HG02588 (cell line): Measurements from ENCODE around the gene SAMD8.
"Not testable (repeated sequence)": the region's sequence is repeated elsewhere in the genome, so short reads cannot be mapped to it uniquely, and the experiment has no call there.

Experiments used
- ATAC-seq: cut with Tn5 transposase; IDR thresholded peaks from one replicate; pipeline ENCODE4 v1.9.1; 2021; ENCODE audit warnings: mild to moderate bottlenecking, moderate library complexity; ENCODE audit not compliant: unreplicated experiment

SAMD8 gene

DNA sequence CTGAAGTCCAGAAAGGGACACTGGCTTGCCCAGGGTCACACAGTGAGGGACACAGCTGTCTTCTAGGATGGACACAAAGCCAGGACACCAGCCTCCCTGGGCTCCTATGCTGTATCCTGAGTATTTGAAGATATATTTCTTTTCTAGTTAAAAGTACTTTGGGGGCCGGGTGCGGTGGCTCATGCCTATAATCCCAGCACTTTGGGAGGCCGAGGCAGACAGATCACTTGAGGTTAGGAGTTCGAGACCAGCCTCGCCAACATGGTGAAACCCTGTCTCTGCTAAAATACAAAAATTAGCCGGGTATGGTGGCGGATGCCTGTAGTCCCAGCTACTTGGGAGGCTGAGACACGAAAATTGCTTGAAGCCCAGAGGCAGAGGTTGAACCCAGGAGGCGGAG lies 4.6 kb upstream of the SAMD8 start:
- not testable (repeated sequence) for ATAC-seq

DNA sequence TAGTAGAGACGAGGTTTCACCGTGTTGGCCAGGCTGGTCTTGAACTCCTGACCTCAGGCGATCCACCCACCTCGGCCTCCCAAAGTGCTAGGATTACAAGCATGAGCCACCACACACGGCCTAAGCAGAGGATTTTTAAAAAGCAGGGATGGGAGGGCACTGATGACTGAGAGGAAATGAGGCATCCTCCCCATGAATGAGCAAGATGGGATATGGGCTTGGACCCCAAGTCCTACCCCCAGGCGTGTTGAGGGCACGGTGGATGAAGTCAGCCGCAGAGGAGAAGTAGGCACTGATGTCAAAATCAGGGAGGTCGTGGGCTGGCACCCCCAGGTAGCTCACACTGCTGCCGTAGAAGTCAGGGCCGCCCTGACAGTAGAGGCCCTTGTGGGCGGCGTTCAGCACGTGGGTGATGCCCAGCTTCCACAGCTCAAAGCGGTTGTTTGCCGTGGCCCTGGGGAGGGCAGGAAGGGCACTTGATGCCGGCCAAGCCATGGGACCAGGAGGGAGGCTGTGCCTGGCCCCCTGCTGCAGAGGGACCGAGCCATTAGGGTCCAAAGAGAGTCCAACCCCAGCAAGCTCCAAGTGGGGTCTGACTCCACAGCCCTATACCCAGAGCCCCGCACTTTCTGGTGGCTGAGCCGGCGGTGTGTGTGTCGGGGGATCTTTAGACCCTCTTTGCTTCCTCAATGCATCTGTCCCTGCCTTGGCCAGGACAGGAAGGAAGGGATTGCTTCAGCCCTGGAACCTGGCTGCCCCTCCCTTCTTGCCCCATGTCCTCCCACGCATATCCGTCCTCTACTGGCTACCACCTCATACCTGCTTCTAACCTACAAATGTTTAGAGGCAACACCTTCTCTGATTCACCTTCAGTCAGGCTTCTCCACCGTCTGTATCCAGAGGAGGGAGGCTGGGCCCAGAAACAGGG lies 3.4 kb upstream of the SAMD8 start:
- ATAC-seq: no peak

GRCh38 chr10:75108684-75109458 lies 2.6 kb upstream of the SAMD8 start:
- no peak for ATAC-seq

- no peak for ATAC-seq
Observed at GRCh38 chr10:75109459-75109778, 2.0 kb upstream of the SAMD8 start.

DNA sequence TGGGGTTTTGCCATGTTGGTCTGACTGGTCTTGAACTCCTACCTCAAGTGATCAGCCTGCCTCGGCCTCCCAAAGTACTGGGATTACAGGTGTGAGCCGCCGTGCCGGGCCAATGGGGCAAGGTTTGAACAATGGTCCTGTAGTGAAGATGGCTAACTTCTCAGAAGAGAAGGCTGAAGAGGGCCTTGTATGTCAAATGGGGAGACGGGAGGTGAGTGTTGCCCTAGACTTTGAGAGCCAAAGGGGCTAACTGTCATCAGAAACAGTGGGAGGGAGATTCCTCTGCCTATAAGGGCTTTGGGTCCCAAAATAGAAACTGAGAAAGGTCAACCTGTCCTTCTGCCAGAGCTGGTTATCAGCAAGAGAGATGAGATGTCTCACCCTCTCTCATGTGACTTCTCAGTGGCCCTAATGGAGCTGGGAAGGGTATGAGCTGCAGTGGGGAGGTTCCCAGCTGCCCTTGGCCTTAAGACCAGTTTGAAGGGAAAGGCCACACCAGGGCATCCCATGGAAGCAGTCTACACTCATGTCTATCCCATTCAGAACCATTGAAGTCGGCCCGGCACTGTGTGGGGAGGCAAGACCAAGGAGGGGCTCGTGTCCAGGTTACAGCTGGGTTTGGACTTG lies 1.3 kb upstream of the SAMD8 start:
- no peak for ATAC-seq

DNA sequence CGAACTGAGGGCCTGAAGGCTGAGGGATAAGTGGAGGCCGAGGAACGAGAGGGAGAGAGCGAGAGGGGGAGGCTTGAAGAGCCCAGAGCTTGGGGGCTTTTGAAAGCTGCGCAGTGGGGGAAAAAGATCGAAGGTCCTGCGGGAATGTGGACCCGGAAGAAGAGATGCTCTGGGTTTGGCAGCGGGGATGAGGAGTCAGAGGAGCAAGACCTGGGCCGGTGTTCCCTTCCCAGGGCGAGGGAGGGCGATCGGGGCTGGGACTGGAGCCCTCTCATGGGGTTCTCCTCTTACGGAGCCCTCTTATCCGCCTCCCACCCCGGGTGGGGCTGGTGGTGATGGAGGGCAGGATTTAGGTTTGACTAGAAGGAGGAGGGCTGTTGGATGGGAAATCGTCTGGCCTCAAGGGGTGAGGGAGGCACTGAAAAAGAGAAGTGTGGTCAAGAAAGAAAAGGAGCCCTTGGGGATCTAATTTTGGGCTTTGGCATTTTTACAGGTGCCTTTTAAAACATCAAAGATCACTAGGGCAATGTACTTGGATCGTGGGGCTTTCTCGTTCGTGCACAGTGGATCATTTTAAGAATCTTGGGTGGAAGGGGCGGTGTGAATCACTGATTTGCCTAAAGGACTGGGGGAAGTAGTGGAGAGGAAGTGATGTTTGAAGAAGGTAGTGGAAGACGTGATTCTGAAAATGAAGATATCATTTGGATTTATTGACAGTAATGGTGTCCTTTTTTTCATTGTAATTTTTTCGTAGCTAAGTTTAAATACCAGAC lies 637 bp downstream of the SAMD8 start:
- ATAC-seq: peak; percentile 23

DNA sequence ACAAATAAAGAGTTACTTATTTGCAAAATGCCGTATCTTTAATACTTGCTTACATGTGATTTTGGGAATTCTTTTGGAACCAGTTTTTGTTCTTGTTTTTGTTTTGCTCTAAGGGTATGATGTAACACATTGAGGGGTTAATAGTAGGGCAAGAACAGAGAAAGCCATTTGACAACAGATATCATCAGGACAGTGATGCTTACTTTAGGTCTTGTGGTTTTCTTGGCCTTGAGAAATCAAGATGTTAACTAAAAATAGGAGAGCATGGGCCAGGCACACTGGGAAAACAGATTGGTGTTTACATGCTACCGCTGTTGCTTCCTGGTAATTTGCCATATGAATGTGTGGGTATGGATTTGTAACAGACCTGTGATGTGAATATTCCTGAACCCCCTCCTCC lies 3.7 kb downstream of the SAMD8 start:
- no peak for ATAC-seq

DNA sequence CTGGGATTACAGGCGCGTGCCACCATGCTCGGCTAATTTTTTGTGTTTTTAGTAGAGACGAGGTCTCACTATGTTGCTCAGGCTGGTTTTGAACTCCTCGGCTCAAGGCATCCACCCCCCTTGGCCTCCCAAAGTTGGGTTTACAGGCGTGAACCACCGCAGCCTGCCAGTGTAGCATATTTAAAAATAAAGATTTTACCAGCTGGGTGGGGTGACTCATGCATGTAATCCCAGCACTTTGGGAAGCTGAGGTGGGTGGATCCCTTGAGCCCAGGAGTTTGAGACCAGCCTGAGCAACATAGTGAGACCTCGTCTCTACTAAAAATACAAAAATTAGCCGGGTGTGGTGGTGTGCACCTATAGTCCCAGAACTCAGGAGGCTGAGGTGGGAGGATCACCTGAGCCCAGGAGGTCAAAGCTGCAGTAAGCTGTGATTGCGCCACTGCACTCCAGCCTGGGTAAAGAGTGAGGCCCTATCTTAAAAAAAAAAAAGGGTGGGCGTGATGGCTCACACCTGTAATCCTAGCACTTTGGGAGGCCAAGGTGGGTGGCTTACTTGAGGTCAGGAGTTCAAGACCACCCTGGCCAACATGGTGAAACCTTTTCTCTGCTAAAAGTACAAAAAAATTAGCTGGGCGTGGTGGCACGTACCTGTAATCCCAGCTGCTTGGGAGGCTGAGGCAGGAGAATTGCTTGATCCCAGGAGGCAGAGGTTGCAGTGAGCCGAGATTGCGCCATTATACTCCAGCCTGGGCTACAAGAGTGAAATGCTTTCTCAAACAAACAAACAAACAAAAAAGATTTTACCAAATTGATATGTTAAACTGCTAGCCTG lies 5.7 kb downstream of the SAMD8 start:
- not testable (repeated sequence) for ATAC-seq

GRCh38 chr10:75117995-75118394 lies 6.5 kb downstream of the SAMD8 start:
- ATAC-seq: no peak

DNA sequence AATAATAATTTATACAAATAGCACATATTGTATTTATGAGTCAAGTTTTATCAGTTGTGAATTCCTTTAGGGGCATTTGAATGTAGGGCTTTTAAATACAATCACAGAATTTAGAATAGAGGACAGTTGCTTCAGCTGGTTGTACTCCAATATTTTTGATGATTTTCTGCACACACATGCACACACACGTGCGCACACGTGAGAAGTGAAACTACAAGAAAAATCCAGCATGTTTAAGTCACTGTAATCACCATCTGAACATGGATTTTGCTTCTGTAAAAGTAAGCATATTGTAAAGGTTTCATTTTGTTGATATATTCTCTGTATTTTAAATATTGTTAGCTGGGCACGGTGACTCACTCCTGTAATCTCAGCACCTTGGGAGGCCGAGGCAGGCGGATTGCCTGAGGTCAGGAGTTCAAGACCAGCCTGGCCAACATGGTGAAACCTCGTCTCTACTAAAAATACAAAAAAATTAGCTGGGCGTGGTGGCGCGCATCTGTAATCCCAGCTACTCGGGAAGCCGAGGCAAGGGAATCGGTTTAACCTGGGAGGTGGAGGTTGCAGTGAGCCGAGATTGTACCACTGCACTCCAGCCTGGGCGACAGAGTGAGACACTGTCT lies 8.1 kb downstream of the SAMD8 start:
- not testable (repeated sequence) for ATAC-seq

DNA sequence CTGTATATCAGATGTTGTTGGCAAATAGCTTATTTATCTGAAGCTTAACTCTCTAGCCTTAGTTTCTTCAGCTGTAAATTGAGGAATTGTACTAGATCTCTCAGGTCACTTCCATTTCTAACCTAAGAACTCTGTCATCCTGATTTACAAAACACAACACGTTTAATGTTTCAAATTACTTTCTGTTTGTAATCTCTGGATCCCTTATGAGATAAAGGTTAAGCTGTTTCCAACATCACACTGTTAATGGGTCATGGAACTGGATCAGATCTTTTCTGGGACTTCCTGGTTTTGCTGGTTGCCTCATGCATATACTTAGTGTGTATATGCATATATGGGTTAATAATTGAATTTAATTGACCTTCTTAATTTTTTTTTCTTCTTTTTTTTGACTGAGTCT lies 9.9 kb downstream of the SAMD8 start:
- ATAC-seq: no peak

DNA sequence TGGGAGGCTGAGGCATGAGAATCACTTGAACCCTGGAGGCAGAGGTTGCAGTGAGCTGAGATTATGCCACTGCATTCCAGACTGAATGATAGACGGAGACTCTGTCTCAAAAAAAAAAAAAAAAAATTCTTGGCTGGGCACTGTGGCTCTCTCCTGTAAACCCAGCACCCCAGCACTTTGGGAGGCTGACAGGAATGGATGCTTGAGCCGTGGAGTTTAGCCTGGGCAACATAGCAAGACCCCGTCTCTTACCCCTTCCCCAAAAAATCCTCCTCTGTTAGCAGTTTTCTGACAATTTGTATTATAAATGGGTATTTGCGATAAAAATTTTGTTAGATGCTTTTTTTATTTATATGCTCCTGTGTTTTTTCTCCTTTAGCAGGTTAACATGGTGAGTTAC lies 11.0 kb downstream of the SAMD8 start:
- ATAC-seq: no peak

DNA sequence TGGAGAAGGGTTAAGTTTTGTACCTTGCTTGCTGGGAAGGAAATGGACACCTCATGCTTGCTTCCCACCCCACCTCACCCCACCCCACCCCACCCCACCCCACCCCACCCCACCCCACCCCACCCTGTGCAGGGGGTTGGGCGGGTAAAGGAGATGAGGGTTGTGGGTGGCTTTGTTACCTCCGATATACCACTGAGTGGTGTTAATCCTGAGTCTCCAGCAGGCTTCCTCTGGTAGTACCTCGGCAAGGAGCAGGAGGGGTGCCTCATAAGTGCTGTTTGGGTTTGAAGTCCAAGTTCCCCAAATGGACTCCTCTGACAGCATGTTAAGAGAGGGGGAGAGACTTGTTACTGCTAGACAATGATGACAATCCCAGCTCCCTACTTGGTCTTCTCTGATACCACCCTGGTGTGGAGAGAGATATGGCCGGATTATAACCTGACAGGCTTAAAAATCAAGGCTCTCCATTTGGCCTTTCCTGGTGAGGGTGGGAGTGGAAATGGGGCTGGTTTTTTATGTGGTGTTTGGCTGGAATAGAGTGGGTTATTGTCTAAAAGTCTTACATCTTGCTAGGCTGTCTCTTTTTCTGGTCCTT lies 11.7 kb downstream of the SAMD8 start:
- no peak for ATAC-seq

GRCh38 chr10:75126277-75126676 lies 14.8 kb downstream of the SAMD8 start:
- ATAC-seq: no peak

GRCh38 chr10:75127471-75127870 lies 16.0 kb downstream of the SAMD8 start:
- ATAC-seq: no peak

GRCh38 chr10:75128985-75129384 lies 17.5 kb downstream of the SAMD8 start:
- ATAC-seq: not testable (repeated sequence)

GRCh38 chr10:75129537-75129936 lies 18.1 kb downstream of the SAMD8 start:
- ATAC-seq: no peak

DNA sequence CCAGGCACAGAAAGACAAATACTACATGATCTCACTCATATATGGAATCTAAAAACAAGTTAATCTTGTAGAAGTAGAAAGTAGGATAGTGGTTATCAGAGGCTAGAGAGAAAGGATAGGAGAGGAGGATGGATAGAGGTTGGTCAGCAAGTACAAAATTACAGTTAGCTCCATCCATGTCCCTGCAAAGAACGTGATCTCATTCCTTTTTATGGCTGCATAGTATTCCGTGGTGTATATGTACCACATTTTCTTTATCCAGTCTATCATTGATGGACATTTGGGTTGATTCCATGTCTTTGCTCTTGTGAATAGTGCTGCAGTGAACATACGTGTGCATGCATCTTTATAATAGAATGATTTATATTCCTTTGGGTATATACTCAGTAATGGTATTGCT lies 22.2 kb downstream of the SAMD8 start:
- not testable (repeated sequence) for ATAC-seq

- ATAC-seq: no peak
Observed at GRCh38 chr10:75136346-75136745, 24.9 kb downstream of the SAMD8 start.
